Measurements from ENCODE around the gene MINDY4. TPM values are rescaled to one million over a fixed set of nuclear protein-coding genes. Genes with fewer than 3 reads are reported as not detected.

MINDY4 gene
- total and polyA plus RNA-seq, 10 of the 15 experiments (the other 5 are each of a cell fraction or from before 2014, with no cell fraction given) = 0.10 to 0.90 (median 0.40) TPM

DNA sequence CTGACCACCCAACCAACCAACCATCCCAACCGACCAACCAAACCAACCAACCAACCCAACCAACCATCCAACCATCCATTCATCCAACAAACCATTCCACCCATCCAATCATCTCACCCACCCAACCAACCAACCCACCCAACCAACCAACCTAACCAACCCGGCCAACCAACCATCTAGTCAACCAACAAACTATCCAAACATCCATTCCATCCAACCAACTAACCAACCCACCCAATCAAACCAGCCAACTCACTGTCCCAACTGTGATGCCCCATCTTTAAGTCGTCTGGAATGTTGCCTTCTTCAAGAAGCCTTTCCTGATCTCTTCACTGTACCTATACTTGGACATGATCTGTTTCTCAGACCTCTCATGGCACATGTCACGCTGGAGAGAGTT is 31.6 kb downstream of the MINDY4 start (continued):
- TF ChIP-seq, protein P1, sequence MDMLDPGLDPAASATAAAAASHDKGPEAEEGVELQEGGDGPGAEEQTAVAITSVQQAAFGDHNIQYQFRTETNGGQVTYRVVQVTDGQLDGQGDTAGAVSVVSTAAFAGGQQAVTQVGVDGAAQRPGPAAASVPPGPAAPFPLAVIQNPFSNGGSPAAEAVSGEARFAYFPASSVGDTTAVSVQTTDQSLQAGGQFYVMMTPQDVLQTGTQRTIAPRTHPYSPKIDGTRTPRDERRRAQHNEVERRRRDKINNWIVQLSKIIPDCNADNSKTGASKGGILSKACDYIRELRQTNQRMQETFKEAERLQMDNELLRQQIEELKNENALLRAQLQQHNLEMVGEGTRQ (IDR thresholded peaks at IDR 0.05; ENCODE audit: borderline replicate concordance, low read depth, low read length) = no peak
- TF ChIP-seq, protein P2, sequence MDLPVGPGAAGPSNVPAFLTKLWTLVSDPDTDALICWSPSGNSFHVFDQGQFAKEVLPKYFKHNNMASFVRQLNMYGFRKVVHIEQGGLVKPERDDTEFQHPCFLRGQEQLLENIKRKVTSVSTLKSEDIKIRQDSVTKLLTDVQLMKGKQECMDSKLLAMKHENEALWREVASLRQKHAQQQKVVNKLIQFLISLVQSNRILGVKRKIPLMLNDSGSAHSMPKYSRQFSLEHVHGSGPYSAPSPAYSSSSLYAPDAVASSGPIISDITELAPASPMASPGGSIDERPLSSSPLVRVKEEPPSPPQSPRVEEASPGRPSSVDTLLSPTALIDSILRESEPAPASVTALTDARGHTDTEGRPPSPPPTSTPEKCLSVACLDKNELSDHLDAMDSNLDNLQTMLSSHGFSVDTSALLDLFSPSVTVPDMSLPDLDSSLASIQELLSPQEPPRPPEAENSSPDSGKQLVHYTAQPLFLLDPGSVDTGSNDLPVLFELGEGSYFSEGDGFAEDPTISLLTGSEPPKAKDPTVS (IDR thresholded peaks at IDR 0.05; ENCODE audit: low read depth, low read length) = no peak
- TF ChIP-seq ZNF274 (IDR thresholded peaks at IDR 0.05; ENCODE audit: insufficient read depth, insufficient read length) (no peak), JUND (IDR thresholded peaks at IDR 0.05; ENCODE audit: low read depth, low read length) (no peak)
- TF ChIP-seq, protein P3, sequence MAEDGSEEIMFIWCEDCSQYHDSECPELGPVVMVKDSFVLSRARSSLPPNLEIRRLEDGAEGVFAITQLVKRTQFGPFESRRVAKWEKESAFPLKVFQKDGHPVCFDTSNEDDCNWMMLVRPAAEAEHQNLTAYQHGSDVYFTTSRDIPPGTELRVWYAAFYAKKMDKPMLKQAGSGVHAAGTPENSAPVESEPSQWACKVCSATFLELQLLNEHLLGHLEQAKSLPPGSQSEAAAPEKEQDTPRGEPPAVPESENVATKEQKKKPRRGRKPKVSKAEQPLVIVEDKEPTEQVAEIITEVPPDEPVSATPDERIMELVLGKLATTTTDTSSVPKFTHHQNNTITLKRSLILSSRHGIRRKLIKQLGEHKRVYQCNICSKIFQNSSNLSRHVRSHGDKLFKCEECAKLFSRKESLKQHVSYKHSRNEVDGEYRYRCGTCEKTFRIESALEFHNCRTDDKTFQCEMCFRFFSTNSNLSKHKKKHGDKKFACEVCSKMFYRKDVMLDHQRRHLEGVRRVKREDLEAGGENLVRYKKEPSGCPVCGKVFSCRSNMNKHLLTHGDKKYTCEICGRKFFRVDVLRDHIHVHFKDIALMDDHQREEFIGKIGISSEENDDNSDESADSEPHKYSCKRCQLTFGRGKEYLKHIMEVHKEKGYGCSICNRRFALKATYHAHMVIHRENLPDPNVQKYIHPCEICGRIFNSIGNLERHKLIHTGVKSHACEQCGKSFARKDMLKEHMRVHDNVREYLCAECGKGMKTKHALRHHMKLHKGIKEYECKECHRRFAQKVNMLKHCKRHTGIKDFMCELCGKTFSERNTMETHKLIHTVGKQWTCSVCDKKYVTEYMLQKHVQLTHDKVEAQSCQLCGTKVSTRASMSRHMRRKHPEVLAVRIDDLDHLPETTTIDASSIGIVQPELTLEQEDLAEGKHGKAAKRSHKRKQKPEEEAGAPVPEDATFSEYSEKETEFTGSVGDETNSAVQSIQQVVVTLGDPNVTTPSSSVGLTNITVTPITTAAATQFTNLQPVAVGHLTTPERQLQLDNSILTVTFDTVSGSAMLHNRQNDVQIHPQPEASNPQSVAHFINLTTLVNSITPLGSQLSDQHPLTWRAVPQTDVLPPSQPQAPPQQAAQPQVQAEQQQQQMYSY (CRISPR knock-in tag; IDR thresholded peaks at IDR 0.05) = no peak
